Naive B cell (primary cell): ENCODE results near the gene NELFB. TPM values are rescaled to one million over a fixed set of nuclear protein-coding genes. Genes with fewer than 3 reads are reported as not detected.

Source experiments
- ATAC-seq, 2 donors: fragments of 150-1000 bp; cut with Tn5 transposase; 2 replicates each; pipeline ENCODE4 v1.10.0; 2021; ENCODE audit warnings: low read depth in 2 of 2, mild to moderate bottlenecking in 2 of 2, moderate library complexity in 2 of 2
- DNase-seq: peaks from one replicate; pipeline ENCODE4 v3.0.0; 2022
- H3K27ac Mint-ChIP-seq, 6 donors: one replicate each; pipeline ENCODE4 v1.8.0; 2020 to 2022; ENCODE audit warnings: mild to moderate bottlenecking in 6 of 6, mixed read lengths in 6 of 6, moderate library complexity in 5 of 6, inconsistent platforms in 2 of 6
- H3K27me3 Mint-ChIP-seq, 3 donors: one replicate each; pipeline ENCODE4 v1.8.0; 2021 to 2022; ENCODE audit warnings: mixed read lengths in 3 of 3, mild to moderate bottlenecking in 1 of 3
- H3K36me3 Mint-ChIP-seq, 2 donors: one replicate each; pipeline ENCODE4 v1.8.0; 2020 to 2022; ENCODE audit warnings: mixed read lengths in 2 of 2, inconsistent platforms in 1 of 2, mild to moderate bottlenecking in 1 of 2
- H3K4me1 Mint-ChIP-seq, 3 donors: one replicate each; pipeline ENCODE4 v1.8.0; 2020 to 2022; ENCODE audit warnings: mixed read lengths in 3 of 3, inconsistent platforms in 1 of 3, mild to moderate bottlenecking in 1 of 3, moderate library complexity in 1 of 3
- H3K4me3 Mint-ChIP-seq, 8 donors: one replicate each; pipeline ENCODE4 v1.8.0; 2020 to 2022; ENCODE audit warnings: mild to moderate bottlenecking in 8 of 8, mixed read lengths in 8 of 8, moderate library complexity in 8 of 8, inconsistent platforms in 2 of 8
- H3K9me3 Mint-ChIP-seq, 7 donors: one replicate each; pipeline ENCODE4 v1.8.0; 2020 to 2022; ENCODE audit warnings: mixed read lengths in 7 of 7, mild to moderate bottlenecking in 5 of 7, inconsistent platforms in 2 of 7, moderate library complexity in 1 of 7
- polyA plus RNA-seq, 6 donors: library from polyadenylated mRNA; unstranded; fragments of 300-500 nt; fragmentation: Illumina TruSeq; gene quantifications; one replicate each; pipeline ENCODE4 v1.2.3, GENCODE V29; 2021; ENCODE audit warnings: low read depth in 6 of 6

Gene NELFB
- polyA plus RNA-seq, 6 donors from 2014 or later, result 23.5 to 37.8 (median 27.2) TPM

- no peak for DNase-seq
- peak overlapping the region in 1 of 6 donors; percentile 67 for H3K27ac Mint-ChIP-seq
Measured at GRCh38 chr9:137294091-137294680, 39.1 kb downstream of the NELFB start.

DNA sequence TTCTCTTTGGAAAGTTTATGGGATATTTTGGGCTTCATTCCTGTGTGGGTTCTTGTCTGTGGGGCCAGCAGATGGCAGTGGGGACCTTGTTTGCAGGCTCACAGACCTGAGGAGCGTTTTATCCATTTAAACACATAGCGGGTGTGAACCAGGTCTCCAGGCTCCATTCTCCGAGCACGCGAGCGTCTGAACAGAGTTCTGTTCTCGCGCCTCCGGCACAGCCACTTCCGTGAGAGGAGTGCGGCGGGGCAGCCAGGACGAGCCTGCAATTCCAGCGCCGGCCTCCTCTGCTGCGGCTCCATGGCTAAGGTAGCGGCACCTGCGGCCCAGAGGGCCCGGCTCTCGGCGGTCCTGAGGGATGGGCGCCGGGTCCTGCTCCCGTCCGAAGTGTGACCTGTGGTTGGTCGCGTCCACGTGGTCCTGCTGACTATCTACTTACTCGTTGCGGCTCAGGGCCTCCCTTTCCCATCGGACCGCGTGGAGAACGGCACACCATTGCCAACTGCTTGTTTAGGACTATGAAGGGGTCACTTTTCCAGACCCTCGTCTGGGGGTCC is 39.6 kb downstream of the NELFB start:
- ATAC-seq (peak; percentile 19 to 20), DNase-seq (no peak)
- peaks cover 9 to 12% (median 11%) of the 10 kb centered on the region in 3 donors for H3K4me1 Mint-ChIP-seq
- H3K27me3 Mint-ChIP-seq, result peaks cover 14 to 40% (median 26%) of the 10 kb centered on the region in 3 donors
- no peaks in the 10 kb centered on the region for H3K36me3 Mint-ChIP-seq
- H3K9me3 Mint-ChIP-seq, result peaks cover 0 to 2% (median 0%) of the 10 kb centered on the region in 7 donors
- H3K27ac Mint-ChIP-seq, result peak overlapping the region in 2 of 6 donors; percentile 28 to 67
- peak overlapping the region; percentile 44 to 88 (median 66) for H3K4me3 Mint-ChIP-seq

More at GRCh38 chr9:137294091-137294680, 39.1 kb downstream of the NELFB start:
- Mint-ChIP-seq H3K9me3 (peaks cover 0 to 2% (median 0%) of the 10 kb centered on the region in 7 donors), H3K4me1 (peaks cover 9 to 12% (median 11%) of the 10 kb centered on the region in 3 donors), H3K36me3 (no peaks in the 10 kb centered on the region), H3K4me3 (peak overlapping the region; percentile 18 to 88 (median 66)), H3K27me3 (peaks cover 13 to 39% (median 26%) of the 10 kb centered on the region in 3 donors)
- ATAC-seq, result peak; percentile 31

GRCh38 chr9:137295238-137295811 is 40.2 kb downstream of the NELFB start:
- peak; percentile 82 to 85 for ATAC-seq
- Mint-ChIP-seq H3K27ac (no peak overlapping the region), H3K9me3 (peaks cover 0 to 2% (median 0%) of the 10 kb centered on the region in 7 donors), H3K36me3 (no peaks in the 10 kb centered on the region), H3K27me3 (peaks cover 18 to 43% (median 26%) of the 10 kb centered on the region in 3 donors), H3K4me1 (peaks cover 9 to 15% (median 11%) of the 10 kb centered on the region in 3 donors), H3K4me3 (peak overlapping the region in 6 of 8 donors; percentile 44 to 88 (median 67))
- DNase-seq, result peak; percentile 68

DNA sequence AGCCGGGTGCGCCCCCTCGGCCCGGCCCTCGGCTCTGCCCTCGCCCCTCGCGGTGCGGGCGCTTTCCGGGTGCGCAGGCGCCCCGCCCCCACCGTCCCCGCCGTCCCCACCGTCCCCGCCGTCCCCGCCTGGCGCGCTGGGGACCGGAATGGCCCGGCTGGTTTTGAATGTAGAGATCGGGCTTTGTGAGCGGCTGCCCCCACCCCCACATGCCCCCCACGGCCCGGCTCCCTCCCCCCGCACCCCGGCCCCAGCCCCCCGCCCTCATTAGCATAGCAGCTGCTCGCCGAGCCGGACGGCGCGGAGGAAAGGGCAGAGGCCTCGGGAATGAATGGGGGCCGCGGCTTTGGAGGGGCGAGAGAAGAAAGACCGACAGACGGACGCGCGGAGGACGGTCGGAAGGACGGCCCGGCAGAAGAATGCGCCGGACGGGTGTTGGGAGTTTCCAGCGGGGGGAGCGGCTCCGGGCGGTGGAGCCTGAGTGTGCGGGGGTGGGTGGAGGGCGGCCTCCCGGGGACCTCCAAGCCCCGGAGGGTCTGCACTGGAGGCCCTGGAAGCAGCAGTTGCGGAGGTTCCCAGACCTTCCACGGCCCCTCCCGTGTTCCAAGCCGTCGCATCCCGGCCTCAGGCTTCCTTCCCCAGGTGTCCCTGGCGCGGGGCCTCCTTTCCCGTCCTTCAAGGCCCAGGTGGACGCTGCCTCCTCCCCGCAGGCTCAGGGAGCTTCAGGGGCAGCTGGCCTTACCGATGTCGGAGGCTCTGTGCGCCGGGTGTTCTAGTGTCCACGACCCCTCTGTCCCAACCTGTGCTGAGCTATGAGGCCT is 40.9 kb downstream of the NELFB start:
- Mint-ChIP-seq H3K27me3 (peaks cover 21 to 43% (median 26%) of the 10 kb centered on the region in 3 donors), H3K36me3 (no peaks in the 10 kb centered on the region), H3K4me1 (peaks cover 13 to 18% (median 16%) of the 10 kb centered on the region in 3 donors), H3K27ac (peak overlapping the region in 2 of 6 donors; percentile 51 to 60), H3K9me3 (peaks cover 0 to 2% (median 0%) of the 10 kb centered on the region in 7 donors), H3K4me3 (peak overlapping the region; percentile 65 to 92 (median 82))
- ATAC-seq, result peak; percentile 11 to 18
- no peak for DNase-seq

GRCh38 chr9:137296670-137297664 is 41.8 kb downstream of the NELFB start:
- no peak for ATAC-seq
- Mint-ChIP-seq H3K4me1 (peaks cover 13 to 18% (median 16%) of the 10 kb centered on the region in 3 donors), H3K9me3 (peaks cover 0 to 2% (median 0%) of the 10 kb centered on the region in 7 donors), H3K27me3 (peaks cover 21 to 43% (median 26%) of the 10 kb centered on the region in 3 donors), H3K36me3 (no peaks in the 10 kb centered on the region), H3K4me3 (peak overlapping the region; percentile 65 to 92 (median 82)), H3K27ac (peak overlapping the region in 4 of 6 donors; percentile 2 to 62 (median 56))
- DNase-seq, result no peak

DNA sequence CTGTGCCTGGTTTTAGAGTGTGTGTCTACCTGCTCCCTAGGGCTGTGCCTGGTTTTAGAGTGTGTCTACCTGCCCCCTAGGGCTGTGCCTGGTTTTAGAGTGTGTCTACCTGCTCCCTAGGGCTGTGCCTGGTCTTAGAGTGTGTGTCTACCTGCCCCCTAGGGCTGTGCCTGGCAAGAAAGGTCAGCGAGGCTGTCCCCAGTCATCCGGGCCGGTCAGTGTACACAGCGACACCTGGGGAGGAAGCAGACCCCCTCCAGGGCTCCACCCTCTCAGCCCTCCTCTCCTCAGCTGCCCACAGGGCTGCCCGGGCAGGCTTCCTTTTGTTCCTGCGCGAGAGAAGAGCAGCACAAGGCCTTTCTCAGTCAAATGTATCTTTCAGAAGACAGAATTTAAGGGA is 42.8 kb downstream of the NELFB start:
- peak overlapping the region in 1 of 8 donors; percentile 27 for H3K4me3 Mint-ChIP-seq
- no peak overlapping the region for H3K27ac Mint-ChIP-seq
- H3K9me3 Mint-ChIP-seq, result peaks cover 0 to 2% (median 0%) of the 10 kb centered on the region in 7 donors
- H3K4me1 Mint-ChIP-seq, result peaks cover 13 to 19% (median 16%) of the 10 kb centered on the region in 3 donors
- no peaks in the 10 kb centered on the region for H3K36me3 Mint-ChIP-seq
- H3K27me3 Mint-ChIP-seq, result peaks cover 21 to 43% (median 26%) of the 10 kb centered on the region in 3 donors
- no peak for DNase-seq
- no peak for ATAC-seq

DNA sequence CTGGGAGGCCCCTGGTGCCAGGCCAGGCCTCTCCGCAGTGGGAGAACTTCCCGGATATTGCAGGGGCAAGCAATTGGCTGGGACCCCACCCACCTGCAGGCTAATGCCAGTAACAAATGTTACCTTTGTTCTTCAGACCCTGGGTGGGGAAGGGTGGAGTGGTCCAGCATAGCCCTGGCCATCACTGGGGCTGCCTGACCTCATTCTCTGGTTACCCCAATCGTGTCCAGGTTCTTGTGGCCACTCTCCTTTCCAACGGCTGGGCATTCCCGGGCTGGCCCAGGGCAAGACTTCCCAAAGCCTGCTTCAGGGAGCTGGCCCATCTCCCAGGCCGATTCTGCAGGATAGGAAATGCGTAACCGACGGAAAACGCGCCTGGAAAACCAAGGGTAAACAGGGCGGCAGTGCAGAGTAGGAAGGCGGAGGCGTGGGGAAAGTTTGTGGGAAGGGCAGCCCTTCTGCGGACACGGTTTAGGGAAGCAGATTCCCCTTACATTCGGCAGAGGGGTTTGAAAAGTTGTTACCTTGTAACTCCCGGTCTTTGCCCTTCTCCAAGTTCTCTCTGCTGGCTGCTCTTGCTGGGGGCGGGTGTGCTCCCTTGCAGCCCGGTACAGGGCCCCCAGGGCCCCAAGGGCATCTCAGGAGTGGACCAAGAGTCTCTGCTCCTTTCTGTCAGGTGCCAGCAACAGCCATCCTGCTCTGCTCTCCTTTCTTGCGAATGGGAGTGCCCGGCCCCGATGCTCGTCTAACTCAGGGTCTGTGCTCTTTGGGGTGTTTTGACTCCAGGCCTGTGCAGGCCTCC is 43.5 kb downstream of the NELFB start:
- peak overlapping the region in 2 of 8 donors; percentile 15 to 35 for H3K4me3 Mint-ChIP-seq
- peaks cover 13 to 21% (median 16%) of the 10 kb centered on the region in 3 donors for H3K4me1 Mint-ChIP-seq
- DNase-seq (no peak), ATAC-seq (no peak)
- no peaks in the 10 kb centered on the region for H3K36me3 Mint-ChIP-seq
- peaks cover 0 to 2% (median 0%) of the 10 kb centered on the region in 7 donors for H3K9me3 Mint-ChIP-seq
- H3K27ac Mint-ChIP-seq, result no peak overlapping the region
- peaks cover 19 to 40% (median 23%) of the 10 kb centered on the region in 3 donors for H3K27me3 Mint-ChIP-seq

DNA sequence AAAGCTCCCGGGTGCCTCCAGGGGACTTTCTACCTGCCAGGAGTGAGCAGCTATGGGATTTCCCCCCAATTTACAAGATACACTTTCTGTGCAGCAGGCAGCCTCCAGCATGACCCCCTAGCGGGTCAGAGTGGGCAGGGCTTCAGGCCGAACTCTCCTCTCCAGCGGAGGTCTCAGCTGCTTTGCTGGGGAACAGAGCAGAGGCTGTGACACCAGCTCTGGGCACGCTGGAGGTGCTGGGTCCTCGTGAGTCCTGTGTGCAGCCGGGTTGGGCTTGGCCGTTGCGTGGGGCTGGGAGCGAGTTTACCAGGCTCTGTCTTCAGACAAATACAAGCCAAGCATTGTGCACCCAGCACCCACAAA is 44.1 kb downstream of the NELFB start:
- Mint-ChIP-seq H3K4me3 (peak overlapping the region in 2 of 8 donors; percentile 15 to 60), H3K36me3 (no peaks in the 10 kb centered on the region), H3K4me1 (peaks cover 13 to 21% (median 16%) of the 10 kb centered on the region in 3 donors), H3K27me3 (peaks cover 17 to 41% (median 20%) of the 10 kb centered on the region in 3 donors), H3K27ac (no peak overlapping the region), H3K9me3 (peaks cover 0 to 2% (median 0%) of the 10 kb centered on the region in 7 donors)
- no peak for ATAC-seq
- DNase-seq, result no peak

- Mint-ChIP-seq H3K27me3 (peaks cover 13 to 37% (median 20%) of the 10 kb centered on the region in 3 donors), H3K36me3 (no peaks in the 10 kb centered on the region), H3K27ac (peak overlapping the region in 1 of 6 donors; percentile 82), H3K9me3 (no peaks in the 10 kb centered on the region), H3K4me3 (peak overlapping the region; percentile 15 to 66 (median 62)), H3K4me1 (peaks cover 13 to 16% (median 16%) of the 10 kb centered on the region in 3 donors)
- no peak for DNase-seq
- no peak for ATAC-seq
Measured at GRCh38 chr9:137299938-137300337, 44.8 kb downstream of the NELFB start.

DNA sequence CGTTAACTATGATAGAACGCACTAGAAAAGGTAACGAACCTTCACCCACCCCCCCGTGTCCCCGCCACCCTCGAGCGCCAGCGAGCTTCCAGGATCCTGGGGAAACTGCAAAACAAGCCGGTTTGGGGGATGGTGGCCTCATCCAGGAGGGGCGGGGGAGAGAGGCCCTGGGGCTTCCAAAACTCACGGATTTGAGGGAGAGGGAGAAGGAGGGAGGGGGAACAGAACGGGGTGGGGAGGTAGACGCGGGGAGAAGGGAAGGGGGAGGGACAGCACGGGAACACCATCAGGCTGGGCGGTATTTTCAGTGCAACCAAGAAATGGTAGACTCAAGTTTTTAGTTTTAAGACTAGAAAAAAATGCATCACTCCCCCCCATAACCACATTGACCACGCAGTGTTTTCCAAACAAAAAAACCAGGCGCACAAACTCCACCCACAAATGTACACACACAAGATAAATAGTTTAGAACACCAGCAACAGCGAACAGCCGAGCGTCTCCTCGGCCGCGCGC is 45.5 kb downstream of the NELFB start:
- peaks cover 13 to 43% (median 20%) of the 10 kb centered on the region in 3 donors for H3K27me3 Mint-ChIP-seq
- DNase-seq (no peak), ATAC-seq (no peak)
- peak overlapping the region in 4 of 6 donors; percentile 12 to 63 (median 39) for H3K27ac Mint-ChIP-seq
- H3K4me1 Mint-ChIP-seq, result peaks cover 16 to 21% (median 20%) of the 10 kb centered on the region in 3 donors
- no peaks in the 10 kb centered on the region for H3K36me3 Mint-ChIP-seq
- H3K4me3 Mint-ChIP-seq, result peak overlapping the region; percentile 67 to 91 (median 76)
- no peaks in the 10 kb centered on the region for H3K9me3 Mint-ChIP-seq
